HFF-Myc (cell line): ENCODE measurements around the gene INPP5J.

Experiments
- DNase-seq: peaks from one replicate; pipeline ENCODE4 v3.0.0-alpha.2; 2011; ENCODE audit warnings: low read depth; ENCODE audit errors: extremely low read depth
- H3K4me3 ChIP-seq: replicated peaks from 2 replicates; pipeline ENCODE4 v1.5.1; 2011; ENCODE audit warnings: low read depth, mild to moderate bottlenecking, control low read depth, low read length
- CTCF ChIP-seq: IDR thresholded peaks from 2 replicates; pipeline ENCODE4 v1.5.1; 2012; ENCODE audit warnings: mild to moderate bottlenecking, low read depth, low read length, control low read depth; ENCODE audit errors: missing control alignments

Gene INPP5J

DNA sequence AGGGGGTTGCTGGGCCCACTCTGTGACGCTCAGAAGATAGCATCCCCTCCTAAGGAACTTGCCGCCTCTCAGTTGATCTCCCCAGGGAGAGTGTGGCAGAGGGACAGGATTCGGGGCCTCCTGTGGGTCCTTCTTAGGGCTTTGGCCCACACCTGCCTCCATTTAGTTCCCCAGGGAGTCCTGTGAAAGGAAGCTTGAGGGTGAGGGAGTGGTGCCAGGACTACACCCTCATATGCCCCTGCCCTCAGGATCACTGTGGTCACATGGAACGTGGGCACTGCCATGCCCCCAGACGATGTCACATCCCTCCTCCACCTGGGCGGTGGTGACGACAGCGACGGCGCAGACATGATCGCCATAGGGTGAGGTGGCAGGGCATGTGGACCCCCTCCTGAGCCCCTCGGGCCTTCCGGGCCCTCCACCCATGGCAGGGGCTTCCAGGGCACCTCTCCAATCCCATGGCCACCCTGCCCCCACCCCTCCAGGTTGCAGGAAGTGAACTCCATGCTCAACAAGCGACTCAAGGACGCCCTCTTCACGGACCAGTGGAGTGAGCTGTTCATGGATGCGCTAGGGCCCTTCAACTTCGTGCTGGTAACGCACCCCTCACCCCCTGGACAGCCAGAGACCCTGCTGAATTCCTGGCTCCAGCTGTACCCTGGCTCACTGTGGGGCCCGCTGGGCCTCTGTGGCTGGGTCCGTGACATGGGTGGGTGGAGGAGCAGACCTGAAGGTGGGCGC lies 3.5 kb downstream of the INPP5J start:
- no peak overlapping the region for H3K4me3 ChIP-seq
- no peak for DNase-seq
- TF ChIP-seq CTCF = no peak

DNA sequence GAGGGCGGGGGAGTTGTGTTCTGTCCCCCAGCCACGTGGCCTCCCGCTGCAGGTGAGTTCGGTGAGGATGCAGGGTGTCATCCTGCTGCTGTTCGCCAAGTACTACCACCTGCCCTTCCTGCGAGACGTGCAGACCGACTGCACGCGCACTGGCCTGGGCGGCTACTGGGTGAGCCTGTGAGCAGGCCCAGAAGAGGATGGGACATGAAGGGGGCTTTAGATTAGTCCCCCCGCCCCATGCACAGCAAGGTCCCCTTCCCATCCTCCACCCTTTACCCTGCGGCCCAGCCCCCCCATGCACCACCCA lies 4.1 kb downstream of the INPP5J start:
- no peak for DNase-seq
- no peak for TF ChIP-seq CTCF
- H3K4me3 ChIP-seq = no peak overlapping the region

- no peak for TF ChIP-seq CTCF
- no peak overlapping the region for H3K4me3 ChIP-seq
- DNase-seq = no peak
Observed at GRCh38 chr22:31127181-31127772, 4.5 kb downstream of the INPP5J start.

DNA sequence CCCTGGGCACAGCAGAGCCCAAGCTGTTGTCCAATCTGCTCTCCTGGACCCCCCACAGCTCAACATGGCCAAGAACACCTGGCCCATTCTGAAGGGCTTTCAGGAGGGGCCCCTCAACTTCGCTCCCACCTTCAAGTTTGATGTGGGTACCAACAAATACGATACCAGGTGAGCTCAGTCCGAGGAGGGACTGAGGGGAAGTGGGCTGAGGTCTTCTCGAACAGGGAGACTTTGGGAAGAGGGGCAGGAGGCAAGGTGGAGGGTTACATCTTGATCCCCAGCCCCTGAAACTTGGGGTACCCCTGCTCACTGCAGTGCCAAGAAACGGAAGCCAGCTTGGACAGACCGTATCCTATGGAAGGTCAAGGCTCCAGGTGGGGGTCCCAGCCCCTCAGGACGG lies 5.4 kb downstream of the INPP5J start:
- H3K4me3 ChIP-seq = no peak overlapping the region
- DNase-seq = no peak
- no peak for TF ChIP-seq CTCF

GRCh38 chr22:31130873-31131272 lies 8.1 kb downstream of the INPP5J start:
- no peak for DNase-seq
- H3K4me3 ChIP-seq = no peak overlapping the region
- no peak for TF ChIP-seq CTCF

GRCh38 chr22:31133911-31134310 lies 11.1 kb downstream of the INPP5J start:
- TF ChIP-seq CTCF = no peak
- no peak for DNase-seq
- H3K4me3 ChIP-seq = no peak overlapping the region

- TF ChIP-seq CTCF = no peak
- no peak for DNase-seq
- no peak overlapping the region for H3K4me3 ChIP-seq
Observed at GRCh38 chr22:31134688-31135087, 11.9 kb downstream of the INPP5J start.
